ENCODE data around the gene MAP1LC3B.
A peak's percentile ranks its signal among the peaks of the same experiment; 100 is the strongest.
"Not testable (repeated sequence)": the region's sequence is repeated elsewhere in the genome, so short reads cannot be mapped to it uniquely, and the experiment has no call there.

The MAP1LC3B gene

GRCh38 chr16:87360862-87361610 lies 31.1 kb upstream of the MAP1LC3B start:
- H3K27ac ChIP-seq (replicated peaks; ENCODE audit: low read length), result no peak overlapping the region
- H3K14ac ChIP-seq (ENCODE audit: low read length), result no peak overlapping the region
- peaks cover 8% of the 10 kb centered on the region for H3K79me1 ChIP-seq (ENCODE audit: low read depth, low read length)
- peaks cover 6 to 9% of the 10 kb centered on the region in 2 donors for H3K4me1 ChIP-seq (ENCODE audit: control insufficient read depth in 2 of 2, insufficient read depth in 1 of 2, low read depth in 1 of 2, low read length in 2 of 2)
- no peak overlapping the region for H2AFZ ChIP-seq (ENCODE audit: low read length)
- peak overlapping the region; percentile 13 for H2AK5ac ChIP-seq (ENCODE audit: low read depth, low read length)
- no peaks in the 10 kb centered on the region for H3K27me3 ChIP-seq (ENCODE audit: control insufficient read depth in 3 of 3, insufficient read depth in 3 of 3, low read depth in 1 of 3, low read length in 3 of 3)
- peaks cover 4 to 10% of the 10 kb centered on the region in 2 donors for H3K9me3 ChIP-seq (replicated peaks in 1 of 2; ENCODE audit: control insufficient read depth in 2 of 2, insufficient read depth in 1 of 2, low read depth in 1 of 2, low read length in 2 of 2)
- peak overlapping the region; percentile 29 for H3K23ac ChIP-seq (ENCODE audit: low read depth, low read length, poor library complexity)
- no peak overlapping the region for H3K4me3 ChIP-seq (ENCODE audit: low read length in 2 of 2)
- H2BK12ac ChIP-seq (ENCODE audit: low read length), result no peak overlapping the region
- peaks cover 13 to 60% of the 10 kb centered on the region in 2 donors for H3K36me3 ChIP-seq (replicated peaks in 1 of 2; ENCODE audit: control insufficient read depth in 2 of 2, insufficient read depth in 2 of 2, low read length in 2 of 2)
- no peak overlapping the region for H3K18ac ChIP-seq (ENCODE audit: low read length)
- H3K4me2 ChIP-seq (ENCODE audit: insufficient read depth, low read length, poor library complexity, severe bottlenecking), result no peak overlapping the region
- no peak for DNase-seq (ENCODE audit: low spot score)
- no CpG with 5 or more reads among the region's 16 CpGs for whole genome bisulfite sequencing, 2 donors (ENCODE audit: extremely low coverage in 2 of 2, insufficient read length in 2 of 2, insufficient replicate concordance in 1 of 2)
- no peak overlapping the region for H2BK5ac ChIP-seq (ENCODE audit: low read length)
- H4K91ac ChIP-seq (ENCODE audit: low read depth, low read length, poor library complexity), result no peak overlapping the region
- H2BK120ac ChIP-seq (ENCODE audit: low read depth, low read length), result no peak overlapping the region
- no peak overlapping the region for H2BK15ac ChIP-seq (ENCODE audit: low read length)
- no peak overlapping the region for H4K8ac ChIP-seq (ENCODE audit: low read depth, low read length)
- no peak overlapping the region for H3K4ac ChIP-seq (ENCODE audit: low read length)
- no peak overlapping the region for H3K9ac ChIP-seq (ENCODE audit: low read depth, low read length, poor library complexity)

- H4K91ac ChIP-seq (ENCODE audit: low read depth, low read length, poor library complexity), result no peak overlapping the region
- H4K8ac ChIP-seq (ENCODE audit: low read depth, low read length), result no peak overlapping the region
- no peak overlapping the region for H3K9ac ChIP-seq (ENCODE audit: low read depth, low read length, poor library complexity)
- H3K4ac ChIP-seq (ENCODE audit: low read length), result no peak overlapping the region
- H3K79me1 ChIP-seq (ENCODE audit: low read depth, low read length), result peaks cover 8% of the 10 kb centered on the region
- no peak overlapping the region for H2BK15ac ChIP-seq (ENCODE audit: low read length)
- no peaks in the 10 kb centered on the region for H3K27me3 ChIP-seq (ENCODE audit: control insufficient read depth in 3 of 3, insufficient read depth in 3 of 3, low read depth in 1 of 3, low read length in 3 of 3)
- no peak overlapping the region for H3K23ac ChIP-seq (ENCODE audit: low read depth, low read length, poor library complexity)
- no peak overlapping the region for H3K4me2 ChIP-seq (ENCODE audit: insufficient read depth, low read length, poor library complexity, severe bottlenecking)
- H3K4me1 ChIP-seq (ENCODE audit: control insufficient read depth in 2 of 2, insufficient read depth in 1 of 2, low read depth in 1 of 2, low read length in 2 of 2), result peaks cover 3% of the 10 kb centered on the region in 2 donors
- no peak overlapping the region for H2BK5ac ChIP-seq (ENCODE audit: low read length)
- no peak overlapping the region for H2BK12ac ChIP-seq (ENCODE audit: low read length)
- H3K9me3 ChIP-seq (replicated peaks in 1 of 2; ENCODE audit: control insufficient read depth in 2 of 2, insufficient read depth in 1 of 2, low read depth in 1 of 2, low read length in 2 of 2), result peaks cover 4 to 10% of the 10 kb centered on the region in 2 donors
- no peak overlapping the region for H3K14ac ChIP-seq (ENCODE audit: low read length)
- H3K4me3 ChIP-seq (ENCODE audit: low read length in 2 of 2), result no peak overlapping the region
- WGBS, 2 donors (ENCODE audit: extremely low coverage in 2 of 2, insufficient read length in 2 of 2, insufficient replicate concordance in 1 of 2), result no CpG with 5 or more reads among the region's 8 CpGs
- H2AK5ac ChIP-seq (ENCODE audit: low read depth, low read length), result no peak overlapping the region
- no peak overlapping the region for H3K18ac ChIP-seq (ENCODE audit: low read length)
- no peak overlapping the region for H2BK120ac ChIP-seq (ENCODE audit: low read depth, low read length)
- no peak for DNase-seq (ENCODE audit: low spot score)
- H2AFZ ChIP-seq (ENCODE audit: low read length), result no peak overlapping the region
- H3K27ac ChIP-seq (replicated peaks; ENCODE audit: low read length), result no peak overlapping the region
- H3K36me3 ChIP-seq (replicated peaks in 1 of 2; ENCODE audit: control insufficient read depth in 2 of 2, insufficient read depth in 2 of 2, low read length in 2 of 2), result peaks cover 15 to 59% of the 10 kb centered on the region in 2 donors
Measured at GRCh38 chr16:87361916-87362619, 30.1 kb upstream of the MAP1LC3B start.

- not testable (repeated sequence) for H4K91ac ChIP-seq (ENCODE audit: low read depth, low read length, poor library complexity); DNase-seq (ENCODE audit: low spot score); H3K23ac ChIP-seq (ENCODE audit: low read depth, low read length, poor library complexity); H3K18ac ChIP-seq (ENCODE audit: low read length); H3K27me3 ChIP-seq (ENCODE audit: control insufficient read depth in 3 of 3, insufficient read depth in 3 of 3, low read depth in 1 of 3, low read length in 3 of 3); H3K4me2 ChIP-seq (ENCODE audit: insufficient read depth, low read length, poor library complexity, severe bottlenecking); H3K14ac ChIP-seq (ENCODE audit: low read length); H2BK12ac ChIP-seq (ENCODE audit: low read length); H3K4me1 ChIP-seq (ENCODE audit: control insufficient read depth in 2 of 2, insufficient read depth in 1 of 2, low read depth in 1 of 2, low read length in 2 of 2); H4K8ac ChIP-seq (ENCODE audit: low read depth, low read length); H2AFZ ChIP-seq (ENCODE audit: low read length); H2BK15ac ChIP-seq (ENCODE audit: low read length); H3K4ac ChIP-seq (ENCODE audit: low read length); H3K9ac ChIP-seq (ENCODE audit: low read depth, low read length, poor library complexity); H3K9me3 ChIP-seq (replicated peaks in 1 of 2; ENCODE audit: control insufficient read depth in 2 of 2, insufficient read depth in 1 of 2, low read depth in 1 of 2, low read length in 2 of 2); H2AK5ac ChIP-seq (ENCODE audit: low read depth, low read length); H2BK5ac ChIP-seq (ENCODE audit: low read length); H3K4me3 ChIP-seq (ENCODE audit: low read length in 2 of 2); H3K27ac ChIP-seq (replicated peaks; ENCODE audit: low read length); H3K79me1 ChIP-seq (ENCODE audit: low read depth, low read length); H2BK120ac ChIP-seq (ENCODE audit: low read depth, low read length)
- H3K36me3 ChIP-seq (replicated peaks in 1 of 2; ENCODE audit: control insufficient read depth in 2 of 2, insufficient read depth in 2 of 2, low read length in 2 of 2), result peaks cover 14 to 60% of the 10 kb centered on the region in 2 donors
- no CpG with 5 or more reads among the region's 13 CpGs for WGBS, 2 donors (ENCODE audit: extremely low coverage in 2 of 2, insufficient read length in 2 of 2, insufficient replicate concordance in 1 of 2)
Measured at GRCh38 chr16:87362828-87363559, 29.1 kb upstream of the MAP1LC3B start.
